H1 (cell line): ENCODE measurements around the gene PRKG2. TPM values are rescaled to one million over a fixed set of nuclear protein-coding genes. Genes with fewer than 3 reads are reported as not detected.

Experiments used
- CTCF ChIA-PET: fragments of 300-600 bp; sonication (Branson Sonifier 250); formaldehyde crosslinking; loops from one replicate; lab custom pipeline; 2021; ENCODE audit not compliant: partially characterized antibody; lab: Charles Lee
- POLR2A ChIA-PET: fragments of 300-600 bp; sonication (Branson Sonifier 250); formaldehyde crosslinking; loops from one replicate; lab custom pipeline; 2021; ENCODE audit warnings: inconsistent platforms; ENCODE audit not compliant: partially characterized antibody; lab: Charles Lee
- DNase-seq, 2 experiments: peaks; one replicate each; pipeline versions ENCODE4 v3.0.0 to v3.0.0-alpha.2; 2010 to 2022; ENCODE audit warnings: low spot score in 2 of 2, low read depth in 1 of 2, mixed read lengths in 1 of 2
- FAIRE-seq: peaks from 2 replicates; lab custom pipeline; 2011; peaks lifted over from hg19 to GRCh38; lab: Jason Lieb, UNC
- H2AFZ ChIP-seq: 2 replicates; pipeline ENCODE4 v1.8.1; 2012; ENCODE audit warnings: low read length, inconsistent platforms
- H2AK5ac ChIP-seq: 2 replicates; pipeline ENCODE4 v1.6.1; 2013; ENCODE audit warnings: low read depth, low read length
- H2BK120ac ChIP-seq: replicated peaks from 2 replicates; pipeline ENCODE3; 2013; ENCODE audit warnings: low read depth, low read length, inconsistent platforms
- H2BK12ac ChIP-seq: 2 replicates; pipeline ENCODE4 v1.6.1; 2013; ENCODE audit warnings: low read depth, low read length
- H2BK15ac ChIP-seq: 2 replicates; pipeline ENCODE4 v1.6.1; 2013; ENCODE audit warnings: low read length
- H2BK20ac ChIP-seq: 2 replicates; pipeline ENCODE4 v1.6.1; 2013; ENCODE audit warnings: low read length
- H2BK5ac ChIP-seq: 2 replicates; pipeline ENCODE4 v1.6.1; 2013; ENCODE audit warnings: low read depth, low read length
- H3K14ac ChIP-seq: 2 replicates; pipeline ENCODE4 v1.6.1; 2013; ENCODE audit warnings: inconsistent platforms; ENCODE audit not compliant: insufficient read length
- H3K18ac ChIP-seq: 2 replicates; pipeline ENCODE4 v1.6.1; 2013; ENCODE audit warnings: low read length; ENCODE audit errors: extremely low read depth
- H3K23ac ChIP-seq: 2 replicates; pipeline ENCODE4 v1.6.1; 2013; ENCODE audit warnings: inconsistent platforms; ENCODE audit not compliant: insufficient read length
- H3K23me2 ChIP-seq: 2 replicates; pipeline ENCODE4 v1.6.1; 2013; ENCODE audit warnings: low read depth, low read length
- H3K27ac ChIP-seq: 2 replicates; pipeline ENCODE4 v1.6.1; 2011; ENCODE audit warnings: low read depth, low read length, inconsistent platforms
- H3K27me3 ChIP-seq, 4 experiments: replicated peaks in 1 of 4; 1 replicate in 1 of 4; 2 replicates in 3 of 4; pipeline versions ENCODE4 v1.6.1 to v1.8.1; 2011 to 2013; ENCODE audit warnings: low read length in 3 of 4, mild to moderate bottlenecking in 3 of 4, inconsistent platforms in 2 of 4, mixed read lengths in 2 of 4, moderate library complexity in 1 of 4; ENCODE audit not compliant: control insufficient read depth in 3 of 4, insufficient read depth in 3 of 4; ENCODE audit errors: extremely low read depth in 1 of 4
- H3K36me3 ChIP-seq, 4 experiments: 2 replicates each; pipeline versions ENCODE4 v1.6.1 to v1.8.1; 2011 to 2013; ENCODE audit warnings: mild to moderate bottlenecking in 4 of 4, low read length in 3 of 4, moderate library complexity in 2 of 4, control low read depth in 1 of 4, inconsistent platforms in 1 of 4; ENCODE audit not compliant: insufficient read depth in 4 of 4, control insufficient read depth in 2 of 4
- H3K4ac ChIP-seq: replicated peaks from 2 replicates; pipeline ENCODE3; 2013; ENCODE audit warnings: low read length, low read depth, mixed read lengths, inconsistent platforms; ENCODE audit not compliant: insufficient read length
- H3K4me1 ChIP-seq, 4 experiments: replicated peaks in 1 of 4; 1 replicate in 1 of 4; 2 replicates in 3 of 4; pipeline versions ENCODE4 v1.6.1 to v1.8.1; 2011 to 2013; ENCODE audit warnings: low read length in 3 of 4, inconsistent platforms in 2 of 4, mixed read lengths in 1 of 4; ENCODE audit not compliant: insufficient read depth in 4 of 4, control insufficient read depth in 3 of 4
- H3K4me2 ChIP-seq, 2 experiments: 2 replicates each; pipeline versions ENCODE4 v1.6.1 to v1.8.1; 2011 to 2013; ENCODE audit warnings: low read depth in 2 of 2, low read length in 2 of 2, control low read depth in 1 of 2, inconsistent platforms in 1 of 2, mild to moderate bottlenecking in 1 of 2; ENCODE audit not compliant: insufficient read depth in 1 of 2
- H3K4me3 ChIP-seq, 4 experiments: fragments of 200-600, 300-600 bp in 1 of 4; sonication (generic), shearing (Covaris generic), sonication (Bioruptor Twin) in 1 of 4; 2 replicates each; pipeline versions ENCODE4 v1.5.1 to v1.8.1; 2011 to 2016; ENCODE audit warnings: low read length in 4 of 4, low read depth in 3 of 4, control low read depth in 2 of 4, inconsistent platforms in 2 of 4, mild to moderate bottlenecking in 2 of 4, mixed read lengths in 1 of 4, moderate library complexity in 1 of 4; ENCODE audit not compliant: insufficient read depth in 2 of 4; ENCODE audit errors: extremely low read depth in 1 of 4
- H3K56ac ChIP-seq: replicated peaks from 2 replicates; pipeline ENCODE3; 2013; ENCODE audit warnings: low read depth, mild to moderate bottlenecking, mixed read lengths, low read length, inconsistent platforms; ENCODE audit not compliant: insufficient read length
- H3K79me1 ChIP-seq: 2 replicates; pipeline ENCODE4 v1.6.1; 2013; ENCODE audit warnings: low read depth, low read length, control low read depth
- H3K79me2 ChIP-seq, 2 experiments: 2 replicates each; pipeline versions ENCODE4 v1.6.1 to v1.8.1; 2012 to 2013; ENCODE audit warnings: low read length in 2 of 2, mild to moderate bottlenecking in 2 of 2, inconsistent platforms in 1 of 2; ENCODE audit not compliant: insufficient read depth in 2 of 2, control insufficient read depth in 1 of 2
- H3K9ac ChIP-seq, 4 experiments: replicated peaks in 1 of 4; 1 replicate in 1 of 4; 2 replicates in 3 of 4; pipeline versions ENCODE4 v1.6.1 to v1.8.1; 2011 to 2013; ENCODE audit warnings: low read depth in 3 of 4, low read length in 3 of 4, control low read depth in 2 of 4, mild to moderate bottlenecking in 2 of 4, moderate library complexity in 2 of 4, inconsistent platforms in 1 of 4; ENCODE audit errors: extremely low read depth in 1 of 4
- H3K9me3 ChIP-seq, 2 experiments: 2 replicates each; pipeline versions ENCODE4 v1.6.1 to v1.8.1; 2012 to 2013; ENCODE audit warnings: mild to moderate bottlenecking in 2 of 2, moderate library complexity in 2 of 2, control low read depth in 1 of 2, inconsistent platforms in 1 of 2, low read depth in 1 of 2, low read length in 1 of 2, mixed read lengths in 1 of 2; ENCODE audit not compliant: insufficient read depth in 2 of 2
- H4K20me1 ChIP-seq, 2 experiments: replicated peaks in 1 of 2; 2 replicates each; pipeline versions ENCODE3 to v1.8.1; 2011 to 2013; ENCODE audit warnings: inconsistent platforms in 2 of 2, low read length in 2 of 2, mild to moderate bottlenecking in 1 of 2; ENCODE audit not compliant: insufficient read depth in 2 of 2, control insufficient read depth in 1 of 2
- H4K5ac ChIP-seq: 2 replicates; pipeline ENCODE4 v1.6.1; 2013; ENCODE audit warnings: low read length, low read depth, mixed read lengths, inconsistent platforms; ENCODE audit not compliant: insufficient read length
- H4K8ac ChIP-seq: 2 replicates; pipeline ENCODE4 v1.8.0; 2013; ENCODE audit warnings: mild to moderate bottlenecking, moderate library complexity, low read length, inconsistent platforms; ENCODE audit not compliant: insufficient read depth; ENCODE audit errors: extremely low read depth
- H4K91ac ChIP-seq: replicated peaks from 2 replicates; pipeline ENCODE3; 2013; ENCODE audit warnings: low read length, mixed read lengths, inconsistent platforms; ENCODE audit not compliant: insufficient read length
- BCL11A ChIP-seq, 2 experiments: IDR thresholded peaks; one replicate each; pipeline ENCODE4 v1.6.1; 2011; ENCODE audit warnings: low read depth in 2 of 2, low read length in 2 of 2, mild to moderate bottlenecking in 2 of 2
- CREB1 ChIP-seq: IDR thresholded peaks from 2 replicates; pipeline ENCODE4 v1.6.1; 2012; ENCODE audit warnings: inconsistent platforms
- CTBP2 ChIP-seq: IDR thresholded peaks from 2 replicates; pipeline ENCODE4 v1.7.0; 2011; ENCODE audit warnings: borderline replicate concordance, mild to moderate bottlenecking, moderate library complexity, mixed read lengths, low read length; ENCODE audit not compliant: insufficient read depth, insufficient read length
- E2F6 ChIP-seq: IDR thresholded peaks from 2 replicates; pipeline ENCODE4 v1.6.1; 2012; ENCODE audit warnings: inconsistent platforms
- FOSL1 ChIP-seq: IDR thresholded peaks from 2 replicates; pipeline ENCODE4 v1.6.1; 2011; ENCODE audit warnings: mild to moderate bottlenecking, low read depth, low read length, moderate library complexity; ENCODE audit not compliant: insufficient read depth
- POLR2A ChIP-seq, 2 experiments: IDR thresholded peaks; 1 replicate in 1 of 2; 2 replicates in 1 of 2; pipeline ENCODE4 v1.6.1; 2011; ENCODE audit warnings: low read depth in 2 of 2, low read length in 2 of 2, mild to moderate bottlenecking in 2 of 2; ENCODE audit errors: control extremely low read depth in 1 of 2
- SIRT6 ChIP-seq: IDR thresholded peaks from one replicate; pipeline ENCODE4 v1.7.1; 2012; ENCODE audit warnings: low read length, inconsistent platforms
- TAF7 ChIP-seq: optimal IDR thresholded peaks from 2 replicates; pipeline ENCODE3; 2011; ENCODE audit warnings: low read depth, mild to moderate bottlenecking, inconsistent platforms, low read length, moderate library complexity, borderline replicate concordance
- TBP ChIP-seq: IDR thresholded peaks from 2 replicates; pipeline ENCODE4 v1.6.1; 2011; ENCODE audit warnings: low read depth, low read length, improper control_type of control experiment
- TCF12 ChIP-seq: IDR thresholded peaks from 2 replicates; pipeline ENCODE4 v1.6.1; 2011; ENCODE audit warnings: low read depth, mild to moderate bottlenecking, low read length
- TEAD4 ChIP-seq: IDR thresholded peaks from 2 replicates; pipeline ENCODE4 v1.6.1; 2012; ENCODE audit warnings: low read depth, low read length, inconsistent platforms, mixed read lengths
- WGBS, 2 experiments: shearing (Covaris generic) in 1 of 2; methylation state at CpG; one replicate each; pipeline versions ENCODE4 v1.1.6 to v1.1.7; 2013 to 2015; ENCODE audit warnings: low lambda C conversion rate in 2 of 2, mixed read lengths in 2 of 2, inconsistent platforms in 1 of 2, low coverage in 1 of 2, missing lambda C conversion rate in 1 of 2; ENCODE audit not compliant: insufficient replicate concordance in 2 of 2, insufficient coverage in 1 of 2, insufficient read length in 1 of 2; ENCODE audit errors: extremely low coverage in 1 of 2, missing lambda C conversion rate in 1 of 2; 5-methylcytosine and 5-hydroxymethylcytosine counted together
- polyA plus RNA-seq, 7 experiments: library from polyadenylated mRNA; depleted of rRNA in 3 of 7; stranded (reverse) in 5 of 7; unstranded in 2 of 7; fragments of >200 nt in 5 of 7; fragments of 200-250 nt in 2 of 7; gene quantifications; 1 replicate in 5 of 7; 2 replicates in 1 of 7; 4 replicates in 1 of 7; pipeline versions ENCODE4 v1.2.1 to v1.2.3, GENCODE V29; 2011 to 2013; ENCODE audit warnings: missing spikeins in 2 of 7, mixed read lengths in 2 of 7
- total RNA-seq: library from RNA; stranded (reverse); fragmentation: NEBNext Ultra II Directional; extraction: Animal tissue kit (Norgen Biotek cat#: 25700); gene quantifications from 2 replicates; pipeline ENCODE4 v1.2.1, GENCODE V29; 2021

PRKG2 gene
- total and polyA plus RNA-seq, 2 of the 8 experiments (the other 6 are each of a cell fraction or from before 2014, with no cell fraction given), result 0.45 to 1.2 TPM

GRCh38 chr4:81213671-81214070 is 1.4 kb downstream of the PRKG2 start:
- Histone ChIP-seq H3K4me2 (peak overlapping the region in 1 of 2 experiments; percentile 96; a peak in 1 of 4 replicates), H2BK20ac (no peak overlapping the region), H3K4ac (no peak overlapping the region), H2BK12ac (no peak overlapping the region), H3K4me3 (no peak overlapping the region), H4K20me1 (peaks cover 0 to 2% of the 10 kb centered on the region in 2 experiments), H2BK120ac (no peak overlapping the region), H3K27ac (no peak overlapping the region), H3K23me2 (peaks cover 6% of the 10 kb centered on the region; the same call in 1 of the 2 replicates), H3K4me1 (peaks cover 0 to 3% (median 1%) of the 10 kb centered on the region in 4 experiments; a peak in 3 of 7 replicates), H3K18ac (no peak overlapping the region), H2AK5ac (no peak overlapping the region), H3K9ac (no peak overlapping the region), H3K14ac (no peak overlapping the region), H3K23ac (no peak overlapping the region), H3K9me3 (no peaks in the 10 kb centered on the region), H2BK5ac (no peak overlapping the region), H2BK15ac (no peak overlapping the region), H4K5ac (no peak overlapping the region), H3K79me2 (no peaks in the 10 kb centered on the region), H3K79me1 (no peaks in the 10 kb centered on the region), H3K56ac (no peak overlapping the region), H2AFZ (no peak overlapping the region), H4K8ac (no peak overlapping the region), H4K91ac (no peak overlapping the region), H3K36me3 (no peaks in the 10 kb centered on the region), H3K27me3 (peaks cover 22 to 43% (median 39%) of the 10 kb centered on the region in 4 experiments)
- DNase-seq (no peak), FAIRE-seq (no peak)
- 73% methylated on average over 6 of the region's 6 CpGs; no CpG with 5 or more reads in 1 of the 2 experiments for WGBS, 2 experiments
- POLR2A ChIA-PET, result no interaction called here
- TF ChIP-seq BCL11A (IDR thresholded peaks at IDR 0.05; ENCODE audit: low read depth in 2 of 2, low read length in 2 of 2), result no peak
- no peak for TF ChIP-seq TCF12
- no peak for TF ChIP-seq FOSL1
- no peak for TF ChIP-seq E2F6
- no peak for TF ChIP-seq TBP
- no peak for TF ChIP-seq POLR2A (IDR thresholded peaks at IDR 0.05; ENCODE audit: control extremely low read depth in 1 of 2, low read depth in 2 of 2, low read length in 2 of 2)
- TF ChIP-seq TAF7, result no peak
- no peak for TF ChIP-seq CTBP2
- no peak for TF ChIP-seq CREB1
- TF ChIP-seq TEAD4, result no peak
- TF ChIP-seq SIRT6, result no peak
- CTCF ChIA-PET, result interaction anchor here (1.0 to 4.0 kb wide), 2 partner anchors 139 to 143 kb away, joined by 3 to 13 read pairs; no protein-coding TSS in a partner anchor
